Endothelial cell of umbilical vein (primary cell): Measurements from ENCODE around the gene IGFL2. TPM values are rescaled to one million over a fixed set of nuclear protein-coding genes. Genes with fewer than 3 reads are reported as not detected.

Experiments used
- BruUV-seq: library from RNA; stranded (reverse); fragments of 400-500 nt; replicated peaks from 2 replicates; lab custom pipeline; 2021; lab: Mats Ljungman, UMichigan
- CTCF ChIA-PET: fragments of 300-600, 350-600 bp; sonication (Branson Sonifier 250); formaldehyde crosslinking; loops from one replicate; lab custom pipeline; 2021; ENCODE audit warnings: antibody characterized with exemption, inconsistent platforms; lab: Charles Lee
- POLR2A ChIA-PET: fragments of 300-600, 350-600 bp; sonication (Branson Sonifier 250); formaldehyde crosslinking; loops from one replicate; lab custom pipeline; 2021; ENCODE audit warnings: antibody characterized with exemption, inconsistent platforms; lab: Charles Lee
- DNase-seq: peaks from one replicate; pipeline ENCODE4 v3.0.0-alpha.2; 2011; ENCODE audit warnings: low read depth, low spot score
- FAIRE-seq: peaks from 2 replicates; lab custom pipeline; 2011; peaks lifted over from hg19 to GRCh38; lab: Jason Lieb, UNC
- H2AFZ ChIP-seq: 2 replicates; pipeline ENCODE4 v1.6.0; 2012; ENCODE audit warnings: low read depth, low read length, control low read depth, inconsistent platforms
- H3K27ac ChIP-seq: 2 replicates; pipeline ENCODE4 v1.5.1; 2011; ENCODE audit warnings: low read depth, mild to moderate bottlenecking, control low read depth, low read length, moderate library complexity; ENCODE audit not compliant: insufficient read depth
- H3K27me3 ChIP-seq, 2 experiments: 2 replicates each; pipeline versions ENCODE4 v1.6.0 to v1.6.1; 2011; ENCODE audit warnings: low read length in 2 of 2, mixed read lengths in 1 of 2; ENCODE audit not compliant: control insufficient read depth in 2 of 2, insufficient read depth in 2 of 2
- H3K36me3 ChIP-seq, 2 experiments: 2 replicates in 1 of 2; 3 replicates in 1 of 2; pipeline ENCODE4 v1.5.1; 2011; ENCODE audit warnings: low read length in 2 of 2, mild to moderate bottlenecking in 1 of 2, moderate library complexity in 1 of 2; ENCODE audit not compliant: control insufficient read depth in 2 of 2, insufficient read depth in 2 of 2; ENCODE audit errors: extremely low read depth in 1 of 2
- H3K4me1 ChIP-seq: 3 replicates; pipeline ENCODE4 v1.5.1; 2011; ENCODE audit warnings: mild to moderate bottlenecking, low read length; ENCODE audit not compliant: control insufficient read depth, insufficient read depth; ENCODE audit errors: extremely low read depth
- H3K4me2 ChIP-seq: 2 replicates; pipeline ENCODE4 v1.6.1; 2011; ENCODE audit warnings: low read length, control low read depth, mixed read lengths; ENCODE audit not compliant: insufficient read depth
- H3K4me3 ChIP-seq, 3 experiments: fragments of 200-600 bp in 1 of 3; sonication (generic), shearing (Covaris generic) in 1 of 3; replicated peaks in 1 of 3; 2 replicates each; pipeline ENCODE4 v1.5.1; 2011 to 2016; ENCODE audit warnings: control low read depth in 3 of 3, low read length in 3 of 3, mild to moderate bottlenecking in 2 of 3, inconsistent platforms in 1 of 3, low read depth in 1 of 3, moderate library complexity in 1 of 3; ENCODE audit not compliant: insufficient read depth in 1 of 3
- H3K79me2 ChIP-seq: 2 replicates; pipeline ENCODE4 v1.6.0; 2012; ENCODE audit warnings: low read length, inconsistent platforms; ENCODE audit not compliant: control insufficient read depth, insufficient read depth
- H3K9ac ChIP-seq: replicated peaks from 2 replicates; pipeline ENCODE3; 2011; ENCODE audit warnings: low read length, control low read depth; ENCODE audit not compliant: insufficient read depth; ENCODE audit errors: extremely low read depth
- H3K9me1 ChIP-seq: replicated peaks from 3 replicates; pipeline ENCODE4 v1.6.0; 2011; ENCODE audit warnings: mild to moderate bottlenecking, low read length; ENCODE audit not compliant: control insufficient read depth, insufficient read depth; ENCODE audit errors: extremely low read depth
- H3K9me3 ChIP-seq: replicated peaks from 2 replicates; pipeline ENCODE4 v1.5.1; 2012; ENCODE audit warnings: low read length, inconsistent platforms; ENCODE audit not compliant: control insufficient read depth, insufficient read depth
- H4K20me1 ChIP-seq: replicated peaks from 2 replicates; pipeline ENCODE3; 2011; ENCODE audit warnings: mild to moderate bottlenecking, low read length; ENCODE audit not compliant: control insufficient read depth, insufficient read depth; ENCODE audit errors: extremely low read depth
- EZH2 ChIP-seq: IDR thresholded peaks from 2 replicates; pipeline ENCODE4 v1.6.1; 2012; ENCODE audit warnings: borderline replicate concordance, low read depth, mild to moderate bottlenecking, moderate library complexity, low read length, inconsistent platforms; ENCODE audit not compliant: severe bottlenecking
- FOS ChIP-seq: IDR thresholded peaks from 2 replicates; pipeline ENCODE4 v1.6.1; 2011; ENCODE audit warnings: mild to moderate bottlenecking, low read length, moderate library complexity, borderline replicate concordance; ENCODE audit not compliant: insufficient read depth
- GATA2 ChIP-seq: IDR thresholded peaks from 2 replicates; pipeline ENCODE4 v1.7.0; 2011; ENCODE audit warnings: low read depth, mild to moderate bottlenecking, moderate library complexity, mixed read lengths, low read length; ENCODE audit not compliant: insufficient read length, insufficient read depth
- JUN ChIP-seq: IDR thresholded peaks from 2 replicates; pipeline ENCODE4 v1.6.1; 2011; ENCODE audit warnings: borderline replicate concordance, low read depth; ENCODE audit not compliant: insufficient read length, insufficient read depth
- MAX ChIP-seq: IDR thresholded peaks from 2 replicates; pipeline ENCODE4 v1.6.1; 2011; ENCODE audit not compliant: insufficient read depth, insufficient read length
- MYC ChIP-seq: IDR thresholded peaks from one replicate; pipeline ENCODE4 v1.6.1; 2011; ENCODE audit warnings: mild to moderate bottlenecking, low read depth, low read length
- POLR2A ChIP-seq: IDR thresholded peaks from 2 replicates; pipeline ENCODE4 v1.6.1; 2012; ENCODE audit warnings: low read depth, mild to moderate bottlenecking, control low read depth, low read length
- POLR2AphosphoS5 ChIP-seq: IDR thresholded peaks from 2 replicates; pipeline ENCODE4 v1.6.1; 2012; ENCODE audit warnings: low read depth, mild to moderate bottlenecking, control low read depth, low read length, moderate library complexity; ENCODE audit not compliant: insufficient read depth
- dilution Hi-C: fragments of 300-500 bp; cut with MboI; formaldehyde crosslinking; loops from one replicate; pipeline ENCODE4 v1.15.0; 2019; ENCODE audit warnings: low sequenced_read_pairs; ENCODE audit not compliant: extremely low pct_ligation_motif_present
- intact Hi-C: fragments of 100-400 bp; cut with micrococcal nuclease; formaldehyde crosslinking; loops from one replicate; pipeline ENCODE4 v1.10.0; 2022
- polyA plus RNA-seq, 4 experiments: library from polyadenylated mRNA; depleted of rRNA in 3 of 4; stranded (reverse) in 3 of 4; unstranded in 1 of 4; fragments of >200 nt; gene quantifications; 2 replicates each; pipeline versions ENCODE4 v1.2.1 to v1.2.3, GENCODE V29; 2011 to 2012; ENCODE audit warnings: missing spikeins in 1 of 4
- total RNA-seq: library from RNA; stranded (reverse); gene quantifications from 2 replicates; pipeline ENCODE4 v1.2.3, GENCODE V29; 2021
- TF ChIP-seq, protein P1 (sequence below), 2 donors: IDR thresholded peaks; 1 replicate in 1 of 2; 2 replicates in 1 of 2; pipeline ENCODE4 v1.5.1; 2011; ENCODE audit warnings: low read length in 2 of 2, mild to moderate bottlenecking in 2 of 2, moderate library complexity in 2 of 2, control low read depth in 1 of 2, inconsistent platforms in 1 of 2, low read depth in 1 of 2; ENCODE audit not compliant: insufficient read depth in 1 of 2; ENCODE audit errors: extremely low read depth in 1 of 2

Gene IGFL2
- total and polyA plus RNA-seq, 2 donors (not counting 3 experiments of a cell fraction or from before 2014, with no cell fraction given) = not detected

DNA sequence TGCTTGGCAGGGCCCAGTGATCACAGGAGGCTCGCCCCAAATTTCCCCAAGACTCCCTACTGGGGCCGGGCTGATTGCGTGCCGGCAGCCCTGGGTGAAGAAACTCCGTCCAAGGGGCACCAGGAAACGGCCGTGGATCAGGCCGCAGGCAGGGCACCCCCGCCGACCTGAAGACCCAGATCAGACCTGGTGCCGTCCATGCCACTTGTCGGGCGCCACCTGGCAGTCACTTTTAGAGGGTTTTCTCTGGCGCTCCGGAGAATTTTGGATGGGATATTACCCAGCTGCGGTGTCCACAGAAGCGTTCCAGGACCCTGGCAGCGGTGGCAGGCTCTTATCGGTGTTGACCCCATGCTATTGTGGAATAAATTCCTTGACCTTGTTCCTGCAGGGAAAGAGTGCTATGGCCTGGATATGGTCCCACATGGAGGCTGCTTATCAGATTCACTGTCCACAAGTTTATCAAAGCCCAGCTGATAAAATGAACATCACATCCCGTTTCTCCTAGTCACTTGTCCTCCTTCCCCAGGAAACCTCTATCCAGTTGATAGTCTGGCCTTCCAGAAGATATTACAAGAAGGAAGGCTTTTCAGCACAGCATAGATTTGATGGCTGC is 38.2 kb downstream of the IGFL2 start:
- POLR2A ChIA-PET = no interaction called here
- H3K27ac ChIP-seq = no peak overlapping the region
- CTCF ChIA-PET = interaction anchor here (0.7 to 1.6 kb wide), 4 partner anchors 35 to 157 kb away, joined by 3 to 7 read pairs (median 4); no protein-coding TSS in a partner anchor

More for the DNA sequence above, 38.2 kb downstream of the IGFL2 start:
- no peaks in the 10 kb centered on the region for H3K9me1 ChIP-seq
- no peaks in the 10 kb centered on the region for H3K9me3 ChIP-seq
- DNase-seq = no peak
- no peaks in the 10 kb centered on the region for H3K36me3 ChIP-seq
- no peaks in the 10 kb centered on the region for H3K4me1 ChIP-seq
- H3K79me2 ChIP-seq = no peaks in the 10 kb centered on the region
- no peaks in the 10 kb centered on the region for H4K20me1 ChIP-seq
- no peak overlapping the region for H3K9ac ChIP-seq
- H2AFZ ChIP-seq = no peak overlapping the region
- H3K4me3 ChIP-seq = no peak overlapping the region
- no peak for TF ChIP-seq JUN
- no peak for TF ChIP-seq MAX
- TF ChIP-seq, protein P1, sequence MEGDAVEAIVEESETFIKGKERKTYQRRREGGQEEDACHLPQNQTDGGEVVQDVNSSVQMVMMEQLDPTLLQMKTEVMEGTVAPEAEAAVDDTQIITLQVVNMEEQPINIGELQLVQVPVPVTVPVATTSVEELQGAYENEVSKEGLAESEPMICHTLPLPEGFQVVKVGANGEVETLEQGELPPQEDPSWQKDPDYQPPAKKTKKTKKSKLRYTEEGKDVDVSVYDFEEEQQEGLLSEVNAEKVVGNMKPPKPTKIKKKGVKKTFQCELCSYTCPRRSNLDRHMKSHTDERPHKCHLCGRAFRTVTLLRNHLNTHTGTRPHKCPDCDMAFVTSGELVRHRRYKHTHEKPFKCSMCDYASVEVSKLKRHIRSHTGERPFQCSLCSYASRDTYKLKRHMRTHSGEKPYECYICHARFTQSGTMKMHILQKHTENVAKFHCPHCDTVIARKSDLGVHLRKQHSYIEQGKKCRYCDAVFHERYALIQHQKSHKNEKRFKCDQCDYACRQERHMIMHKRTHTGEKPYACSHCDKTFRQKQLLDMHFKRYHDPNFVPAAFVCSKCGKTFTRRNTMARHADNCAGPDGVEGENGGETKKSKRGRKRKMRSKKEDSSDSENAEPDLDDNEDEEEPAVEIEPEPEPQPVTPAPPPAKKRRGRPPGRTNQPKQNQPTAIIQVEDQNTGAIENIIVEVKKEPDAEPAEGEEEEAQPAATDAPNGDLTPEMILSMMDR (IDR thresholded peaks at IDR 0.05; ENCODE audit: extremely low read depth in 1 of 2, insufficient read depth in 1 of 2, low read depth in 1 of 2, low read length in 2 of 2) = no peak
- no peak for TF ChIP-seq EZH2
- no peak for TF ChIP-seq GATA2
- TF ChIP-seq FOS = no peak
- no peak for TF ChIP-seq POLR2A
- TF ChIP-seq MYC = no peak
- TF ChIP-seq POLR2AphosphoS5 = no peak
- dilution Hi-C loops (no loop called here), intact Hi-C loops (no loop called here)
- H3K27me3 ChIP-seq = peaks cover 4 to 18% of the 10 kb centered on the region in 2 experiments
- no peak for FAIRE-seq
- BruUV-seq = no TSS peak
- no peak overlapping the region for H3K4me2 ChIP-seq
